Measurements from ENCODE around the gene GUCY1B1.
"Not testable (repeated sequence)": the region's sequence is repeated elsewhere in the genome, so short reads cannot be mapped to it uniquely, and the experiment has no call there.

Gene GUCY1B1

GRCh38 chr4:155774033-155774432 is 15.2 kb downstream of the GUCY1B1 start:
- no peak overlapping the region for H3K4me3 Mint-ChIP-seq
- H3K27me3 Mint-ChIP-seq, result no peaks in the 10 kb centered on the region
- no peaks in the 10 kb centered on the region for H3K4me1 Mint-ChIP-seq (ENCODE audit: low read depth)
- no peaks in the 10 kb centered on the region for H3K9me3 Mint-ChIP-seq
- no peak overlapping the region for H3K27ac Mint-ChIP-seq
- H3K36me3 Mint-ChIP-seq (ENCODE audit: low read depth), result no peaks in the 10 kb centered on the region

- H3K9me3 Mint-ChIP-seq, result no peaks in the 10 kb centered on the region
- H3K27me3 Mint-ChIP-seq, result peaks cover 10% of the 10 kb centered on the region
- H3K27ac Mint-ChIP-seq, result no peak overlapping the region
- no peaks in the 10 kb centered on the region for H3K36me3 Mint-ChIP-seq (ENCODE audit: low read depth)
- no peaks in the 10 kb centered on the region for H3K4me1 Mint-ChIP-seq (ENCODE audit: low read depth)
- no peak overlapping the region for H3K4me3 Mint-ChIP-seq
Observed at GRCh38 chr4:155777971-155778735, 19.3 kb downstream of the GUCY1B1 start.

GRCh38 chr4:155780775-155781174 is 22.0 kb downstream of the GUCY1B1 start:
- Mint-ChIP-seq H3K4me1 (ENCODE audit: low read depth) (no peaks in the 10 kb centered on the region), H3K9me3 (no peaks in the 10 kb centered on the region), H3K27ac (no peak overlapping the region), H3K27me3 (peaks cover 10% of the 10 kb centered on the region), H3K4me3 (no peak overlapping the region), H3K36me3 (ENCODE audit: low read depth) (no peaks in the 10 kb centered on the region)

- Mint-ChIP-seq H3K4me3 (no peak overlapping the region), H3K27me3 (peaks cover 10% of the 10 kb centered on the region), H3K9me3 (no peaks in the 10 kb centered on the region), H3K4me1 (ENCODE audit: low read depth) (no peaks in the 10 kb centered on the region), H3K27ac (no peak overlapping the region), H3K36me3 (ENCODE audit: low read depth) (no peaks in the 10 kb centered on the region)
Observed at GRCh38 chr4:155781249-155781831, 22.5 kb downstream of the GUCY1B1 start.

- Mint-ChIP-seq H3K9me3 (no peaks in the 10 kb centered on the region), H3K4me3 (no peak overlapping the region)
Observed at GRCh38 chr4:155784637-155785036, 25.8 kb downstream of the GUCY1B1 start.

GRCh38 chr4:155785828-155786227 is 27.0 kb downstream of the GUCY1B1 start:
- no peaks in the 10 kb centered on the region for H3K4me1 Mint-ChIP-seq (ENCODE audit: low read depth)
- H3K27ac Mint-ChIP-seq, result no peak overlapping the region
- no peaks in the 10 kb centered on the region for H3K9me3 Mint-ChIP-seq

More at GRCh38 chr4:155784637-155785036, 25.8 kb downstream of the GUCY1B1 start:
- H3K4me1 Mint-ChIP-seq (ENCODE audit: low read depth), result no peaks in the 10 kb centered on the region
- no peak overlapping the region for H3K27ac Mint-ChIP-seq
- peaks cover 10% of the 10 kb centered on the region for H3K27me3 Mint-ChIP-seq
- H3K36me3 Mint-ChIP-seq (ENCODE audit: low read depth), result no peaks in the 10 kb centered on the region

GRCh38 chr4:155787113-155787710 is 28.4 kb downstream of the GUCY1B1 start:
- H3K27ac Mint-ChIP-seq, result no peak overlapping the region

More at GRCh38 chr4:155785828-155786227, 27.0 kb downstream of the GUCY1B1 start:
- H3K27me3 Mint-ChIP-seq, result peaks cover 4% of the 10 kb centered on the region
- H3K36me3 Mint-ChIP-seq (ENCODE audit: low read depth), result no peaks in the 10 kb centered on the region
- H3K4me3 Mint-ChIP-seq, result no peak overlapping the region

GRCh38 chr4:155789391-155789790 is 30.6 kb downstream of the GUCY1B1 start:
- Mint-ChIP-seq H3K4me1 (ENCODE audit: low read depth) (no peaks in the 10 kb centered on the region), H3K4me3 (no peak overlapping the region), H3K27me3 (no peaks in the 10 kb centered on the region), H3K36me3 (ENCODE audit: low read depth) (no peaks in the 10 kb centered on the region), H3K27ac (no peak overlapping the region), H3K9me3 (no peaks in the 10 kb centered on the region)

More at GRCh38 chr4:155787113-155787710, 28.4 kb downstream of the GUCY1B1 start:
- Mint-ChIP-seq H3K36me3 (ENCODE audit: low read depth) (no peaks in the 10 kb centered on the region), H3K9me3 (no peaks in the 10 kb centered on the region), H3K4me1 (ENCODE audit: low read depth) (no peaks in the 10 kb centered on the region), H3K4me3 (no peak overlapping the region), H3K27me3 (peaks cover 4% of the 10 kb centered on the region)

GRCh38 chr4:155789982-155790381 is 31.2 kb downstream of the GUCY1B1 start:
- H3K27ac Mint-ChIP-seq, result no peak overlapping the region
- H3K4me3 Mint-ChIP-seq, result no peak overlapping the region
- H3K36me3 Mint-ChIP-seq (ENCODE audit: low read depth), result no peaks in the 10 kb centered on the region
- no peaks in the 10 kb centered on the region for H3K27me3 Mint-ChIP-seq
- no peaks in the 10 kb centered on the region for H3K9me3 Mint-ChIP-seq
- H3K4me1 Mint-ChIP-seq (ENCODE audit: low read depth), result no peaks in the 10 kb centered on the region

- H3K4me3 Mint-ChIP-seq, result no peak overlapping the region
- H3K4me1 Mint-ChIP-seq (ENCODE audit: low read depth), result no peaks in the 10 kb centered on the region
- no peaks in the 10 kb centered on the region for H3K9me3 Mint-ChIP-seq
- no peaks in the 10 kb centered on the region for H3K27me3 Mint-ChIP-seq
- no peaks in the 10 kb centered on the region for H3K36me3 Mint-ChIP-seq (ENCODE audit: low read depth)
- no peak overlapping the region for H3K27ac Mint-ChIP-seq
Observed at GRCh38 chr4:155794589-155795236, 35.9 kb downstream of the GUCY1B1 start.

- Mint-ChIP-seq H3K4me1 (ENCODE audit: low read depth) (no peaks in the 10 kb centered on the region), H3K36me3 (ENCODE audit: low read depth) (no peaks in the 10 kb centered on the region), H3K9me3 (no peaks in the 10 kb centered on the region), H3K4me3 (no peak overlapping the region), H3K27me3 (no peaks in the 10 kb centered on the region), H3K27ac (no peak overlapping the region)
Observed at GRCh38 chr4:155795991-155796390, 37.2 kb downstream of the GUCY1B1 start.

- not testable (repeated sequence) for H3K36me3 Mint-ChIP-seq (ENCODE audit: low read depth); H3K27ac Mint-ChIP-seq; H3K4me1 Mint-ChIP-seq (ENCODE audit: low read depth); H3K9me3 Mint-ChIP-seq; H3K27me3 Mint-ChIP-seq; H3K4me3 Mint-ChIP-seq
Observed at GRCh38 chr4:155797581-155797980, 38.8 kb downstream of the GUCY1B1 start.

GRCh38 chr4:155799116-155799793 is 40.4 kb downstream of the GUCY1B1 start:
- no peak overlapping the region for H3K4me3 Mint-ChIP-seq
- H3K4me1 Mint-ChIP-seq (ENCODE audit: low read depth), result no peaks in the 10 kb centered on the region
- no peaks in the 10 kb centered on the region for H3K27me3 Mint-ChIP-seq
- H3K27ac Mint-ChIP-seq, result no peak overlapping the region
- H3K9me3 Mint-ChIP-seq, result no peaks in the 10 kb centered on the region
- no peaks in the 10 kb centered on the region for H3K36me3 Mint-ChIP-seq (ENCODE audit: low read depth)

- Mint-ChIP-seq H3K27me3 (no peaks in the 10 kb centered on the region), H3K36me3 (ENCODE audit: low read depth) (no peaks in the 10 kb centered on the region), H3K27ac (no peak overlapping the region), H3K9me3 (no peaks in the 10 kb centered on the region), H3K4me3 (no peak overlapping the region), H3K4me1 (ENCODE audit: low read depth) (no peaks in the 10 kb centered on the region)
Observed at GRCh38 chr4:155799794-155800123, 40.9 kb downstream of the GUCY1B1 start.

Data from stimulated activated naive CD8-positive, alpha-beta T cell treated with anti-CD3 and anti-CD28 coated beads, Interleukin-15, Interleukin-2, amounts not matched to agents 100 ng/mL and 50 ng/mL, for 24 hours (primary cell).